ENCODE measurements around the gene TM9SF3. TPM values are rescaled to one million over a fixed set of nuclear protein-coding genes. Genes with fewer than 3 reads are reported as not detected.

Gene TM9SF3
- total and polyA plus RNA-seq, 10 of the 15 experiments (the other 5 are each of a cell fraction or from before 2014, with no cell fraction given) = 17.1 to 85.4 (median 44.9) TPM

- CTCF ChIA-PET = interaction anchor here (1.4 kb wide), 1 partner anchor 8 kb away, joined by 3 read pairs; no protein-coding TSS in a partner anchor
- in situ Hi-C loops (cut with MboI) = no loop called here
- RAD21 ChIA-PET (ENCODE audit: unreplicated experiment) = no interaction called here
Measured at GRCh38 chr10:96478355-96478754, 108.5 kb downstream of the TM9SF3 start.

More at GRCh38 chr10:96478355-96478754, 108.5 kb downstream of the TM9SF3 start:
- Histone ChIP-seq H2AFZ (ENCODE audit: control insufficient read depth, low read depth, low read length) (no peak overlapping the region), H3K27ac (ENCODE audit: control insufficient read depth, insufficient read depth) (no peak overlapping the region), H3K9ac (ENCODE audit: control insufficient read depth, insufficient read depth, low read length) (no peak overlapping the region), H4K20me1 (ENCODE audit: control insufficient read depth, insufficient read depth) (no peaks in the 10 kb centered on the region), H3K4me3 (no peak overlapping the region), H3K4me2 (ENCODE audit: control insufficient read depth, insufficient read depth) (no peak overlapping the region), H3K4me1 (ENCODE audit: control insufficient read depth, insufficient read depth, low read length) (no peaks in the 10 kb centered on the region), H3K9me3 (replicated peaks; ENCODE audit: control insufficient read depth, insufficient read depth, low read length) (no peaks in the 10 kb centered on the region), H3K27me3 (replicated peaks in 1 of 2; ENCODE audit: control insufficient read depth in 2 of 2, insufficient read depth in 2 of 2, low read length in 1 of 2) (peaks cover 0 to 2% of the 10 kb centered on the region in 2 experiments; a peak in 2 of 4 replicates), H3K79me2 (ENCODE audit: control insufficient read depth, insufficient read depth, low read length) (no peaks in the 10 kb centered on the region), H3K36me3 (ENCODE audit: control insufficient read depth in 2 of 2, insufficient read depth in 2 of 2, low read length in 1 of 2) (no peaks in the 10 kb centered on the region)
- ChIA-PET POLR2A (no interaction called here), SMC1A (ENCODE audit: uncharacterized antibody, unreplicated experiment) (no interaction called here)
- DNase-seq (ENCODE audit: low read depth, low spot score) (no peak), ATAC-seq (no peak), FAIRE-seq (no peak)
- intact Hi-C loops (cut with micrococcal nuclease; ENCODE audit: unreplicated experiment) = no loop called here
- 25% methylated on average over 9 of the region's 9 CpGs for WGBS (ENCODE audit: insufficient coverage, insufficient replicate concordance, low lambda C conversion rate, missing lambda C conversion rate)
- no TSS peak for BruUV-seq (replicated peaks)
- no peak for TF ChIP-seq ZNF592 (IDR thresholded peaks at IDR 0.05)
- no peak for TF ChIP-seq IKZF2 (IDR thresholded peaks at IDR 0.05)
- TF ChIP-seq E2F4 (IDR thresholded peaks at IDR 0.05; ENCODE audit: low read depth, low read length) = no peak
- TF ChIP-seq TCF3 (IDR thresholded peaks at IDR 0.05; ENCODE audit: borderline replicate concordance, insufficient read depth, low read depth, low read length) = no peak
- TF ChIP-seq NFYB (IDR thresholded peaks at IDR 0.05; ENCODE audit: insufficient read depth, low read depth, low read length) = no peak
- TF ChIP-seq POLR2A (IDR thresholded peaks at IDR 0.05; ENCODE audit: low read depth, low read length) = no peak
- TF ChIP-seq NBN (IDR thresholded peaks at IDR 0.05) = no peak
- no peak for TF ChIP-seq JUNB (IDR thresholded peaks at IDR 0.05)
- TF ChIP-seq MEF2B (IDR thresholded peaks at IDR 0.05; ENCODE audit: partially characterized antibody, poor library complexity, severe bottlenecking) = no peak
- no peak for TF ChIP-seq SREBF1 (IDR thresholded peaks at IDR 0.05; ENCODE audit: low read length)
- TF ChIP-seq EZH2 (IDR thresholded peaks at IDR 0.05; ENCODE audit: borderline replicate concordance, control insufficient read depth, low read depth, low read length) = no peak
- no peak for TF ChIP-seq SMAD1 (IDR thresholded peaks at IDR 0.05; ENCODE audit: low read depth, partially characterized antibody)
- no peak for TF ChIP-seq E4F1 (IDR thresholded peaks at IDR 0.05; ENCODE audit: borderline replicate concordance, partially characterized antibody)
- no peak for TF ChIP-seq PAX5 (IDR thresholded peaks at IDR 0.05; ENCODE audit: borderline replicate concordance, low read depth, low read length)
- TF ChIP-seq CEBPB (IDR thresholded peaks at IDR 0.05; ENCODE audit: borderline replicate concordance in 1 of 2, low read depth in 2 of 2, low read length in 2 of 2) = no peak

Data from GM12878 (cell line).